ENCODE measurements around the gene RHBDF1.
"Not testable (repeated sequence)": the region's sequence is repeated elsewhere in the genome, so short reads cannot be mapped to it uniquely, and the experiment has no call there.

RHBDF1 gene

GRCh38 chr16:41439-42068 lies 30.9 kb downstream of the RHBDF1 start:
- H3K9me2 ChIP-seq (replicated peaks; ENCODE audit: insufficient read depth, low read length), result no peaks in the 10 kb centered on the region
- no peak overlapping the region for H2AFZ ChIP-seq (ENCODE audit: low read depth, low read length, severe bottlenecking)
- no peaks in the 10 kb centered on the region for H4K20me1 ChIP-seq (ENCODE audit: low read depth, low read length)
- peaks cover 24% of the 10 kb centered on the region for H3K36me3 ChIP-seq (ENCODE audit: low read length)
- no peaks in the 10 kb centered on the region for H3K9me3 ChIP-seq (ENCODE audit: insufficient read depth, low read length)
- no peak overlapping the region for H3K4me2 ChIP-seq (ENCODE audit: low read depth, low read length, poor library complexity, severe bottlenecking)
- H3K9ac ChIP-seq (ENCODE audit: low read length), result no peak overlapping the region
- peaks cover 29% of the 10 kb centered on the region for H3K79me2 ChIP-seq (ENCODE audit: insufficient read depth, low read length)
- no peaks in the 10 kb centered on the region for H3K27me3 ChIP-seq (ENCODE audit: low read length)
- no peak overlapping the region for H3K4me3 ChIP-seq (ENCODE audit: insufficient read depth, low read length, poor library complexity, severe bottlenecking)
- H3F3A ChIP-seq (ENCODE audit: insufficient read depth), result peaks cover 8% of the 10 kb centered on the region; the same call in 1 of the 2 replicates
- no peak overlapping the region for H3K27ac ChIP-seq (ENCODE audit: low read depth, low read length)
- TF ChIP-seq CTCF (IDR thresholded peaks at IDR 0.05; ENCODE audit: insufficient read depth, low read length, poor library complexity, severe bottlenecking) (no peak), EZH2phosphoT487 (conservative IDR thresholded peaks at IDR 0.05; ENCODE audit: low read length) (no peak)

DNA sequence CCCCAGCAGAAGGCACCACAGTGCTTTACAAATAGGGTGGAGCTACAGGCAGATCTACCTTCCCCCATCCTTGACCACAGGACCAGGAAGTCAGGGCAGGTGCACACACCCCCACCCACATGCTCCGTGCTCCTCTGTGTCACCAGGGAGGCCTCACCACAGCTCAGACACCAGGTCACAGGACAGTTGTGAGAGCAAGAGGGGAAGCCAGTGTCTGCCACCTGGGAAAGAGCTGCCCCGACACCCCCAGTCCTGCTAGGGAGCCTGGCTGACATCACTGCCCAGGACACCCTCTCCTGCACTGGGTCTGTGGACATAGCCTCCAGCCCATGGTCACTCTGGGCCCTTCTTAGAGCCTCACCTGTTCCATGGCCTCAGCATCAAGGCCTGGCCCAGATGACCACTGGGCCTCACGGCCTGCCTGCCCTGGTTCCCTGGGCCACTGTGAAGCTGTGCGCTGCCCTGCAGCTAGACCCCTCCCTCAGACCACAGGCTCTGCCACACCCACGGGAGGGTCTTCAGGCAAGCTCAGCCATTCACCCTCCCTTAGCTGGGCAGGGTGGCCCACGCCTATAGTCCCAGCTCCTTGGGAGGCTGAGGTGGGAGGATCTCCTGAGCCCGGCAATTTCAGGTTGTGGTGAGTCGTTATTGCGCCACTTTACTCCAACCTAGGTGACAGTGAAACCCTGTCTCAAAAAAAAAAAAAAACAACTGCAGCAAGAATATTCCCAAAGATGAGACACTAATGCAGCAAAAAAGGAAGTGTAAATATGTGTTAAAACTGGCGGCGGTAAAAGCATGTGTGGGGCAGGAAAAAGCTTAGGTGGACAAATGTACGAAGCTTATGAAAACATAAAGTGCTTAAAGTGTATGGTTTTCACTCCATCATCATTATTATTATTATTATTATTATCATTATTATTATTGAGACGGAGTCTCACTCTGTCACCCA lies 33.2 kb downstream of the RHBDF1 start:
- Histone ChIP-seq H3K36me3 (ENCODE audit: low read length) (peaks cover 5% of the 10 kb centered on the region; the same call in 1 of the 2 replicates), H3K9me2 (replicated peaks; ENCODE audit: insufficient read depth, low read length) (no peaks in the 10 kb centered on the region), H3K9ac (ENCODE audit: low read length) (peak overlapping the region; percentile 17; the same call in 1 of the 2 replicates), H3K79me2 (ENCODE audit: insufficient read depth, low read length) (peaks cover 8% of the 10 kb centered on the region; the same call in 1 of the 2 replicates), H3K4me2 (ENCODE audit: low read depth, low read length, poor library complexity, severe bottlenecking) (no peak overlapping the region), H3K4me3 (ENCODE audit: insufficient read depth, low read length, poor library complexity, severe bottlenecking) (no peak overlapping the region), H4K20me1 (ENCODE audit: low read depth, low read length) (no peaks in the 10 kb centered on the region; the same call in 1 of the 2 replicates), H3K9me3 (ENCODE audit: insufficient read depth, low read length) (no peaks in the 10 kb centered on the region), H3F3A (ENCODE audit: insufficient read depth) (peaks cover 5% of the 10 kb centered on the region; the same call in 1 of the 2 replicates), H3K27ac (ENCODE audit: low read depth, low read length) (peak overlapping the region; percentile 46), H2AFZ (ENCODE audit: low read depth, low read length, severe bottlenecking) (no peak overlapping the region), H3K27me3 (ENCODE audit: low read length) (no peaks in the 10 kb centered on the region)
- no peak for TF ChIP-seq EZH2phosphoT487 (conservative IDR thresholded peaks at IDR 0.05; ENCODE audit: low read length)
- TF ChIP-seq CTCF (IDR thresholded peaks at IDR 0.05; ENCODE audit: insufficient read depth, low read length, poor library complexity, severe bottlenecking), result no peak

DNA sequence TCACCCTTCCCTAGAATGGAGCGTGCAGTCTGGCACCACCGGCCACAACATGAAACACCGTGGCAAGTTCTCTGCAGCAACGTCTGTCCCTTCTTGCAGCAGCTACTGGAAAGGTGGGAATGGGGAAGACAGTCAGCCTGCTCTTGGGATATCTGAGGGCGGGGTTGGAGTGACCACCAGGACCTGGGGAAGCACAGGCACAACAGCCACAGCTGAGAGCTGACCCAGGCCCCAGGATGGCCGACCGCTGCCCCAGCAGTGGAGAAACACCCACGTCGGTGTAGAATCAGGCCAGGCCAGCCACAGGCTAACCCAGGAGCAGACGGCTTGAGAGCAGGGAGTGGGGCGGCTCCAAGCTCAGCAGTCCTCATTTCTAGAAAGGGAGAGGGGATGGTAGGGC lies 34.2 kb downstream of the RHBDF1 start:
- H3K9ac ChIP-seq (ENCODE audit: low read length); H3K9me3 ChIP-seq (ENCODE audit: insufficient read depth, low read length); H3F3A ChIP-seq (ENCODE audit: insufficient read depth); H3K4me3 ChIP-seq (ENCODE audit: insufficient read depth, low read length, poor library complexity, severe bottlenecking); H4K20me1 ChIP-seq (ENCODE audit: low read depth, low read length); H3K79me2 ChIP-seq (ENCODE audit: insufficient read depth, low read length); H2AFZ ChIP-seq (ENCODE audit: low read depth, low read length, severe bottlenecking); H3K4me2 ChIP-seq (ENCODE audit: low read depth, low read length, poor library complexity, severe bottlenecking); H3K9me2 ChIP-seq (replicated peaks; ENCODE audit: insufficient read depth, low read length); H3K36me3 ChIP-seq (ENCODE audit: low read length); H3K27me3 ChIP-seq (ENCODE audit: low read length): not testable (repeated sequence)
- H3K27ac ChIP-seq (ENCODE audit: low read depth, low read length), result peak overlapping the region; percentile 46

All from SU-DHL-6 (cell line).